GM12878 (cell line): ENCODE measurements around the gene SLC47A2. TPM values are rescaled to one million over a fixed set of nuclear protein-coding genes. Genes with fewer than 3 reads are reported as not detected.

Experiments used
- ATAC-seq: fragments of 200-7000 bp; cut with Tn5 transposase; 3 replicates; pipeline ENCODE4 v1.9.1; 2020; ENCODE audit warnings: mild to moderate bottlenecking, moderate library complexity
- BruUV-seq: library from RNA; stranded (reverse); fragments of 400-500 nt; replicated peaks from 2 replicates; lab custom pipeline; 2021; lab: Mats Ljungman, UMichigan
- CTCF ChIA-PET: fragments of 300-600 bp; sonication (Branson Sonifier 250); formaldehyde crosslinking; extraction: SDS; loops from one replicate; lab custom pipeline; 2021; ENCODE audit warnings: inconsistent platforms; lab: Yijun Ruan, JAX
- POLR2A ChIA-PET: fragments of 350-600 bp; formaldehyde crosslinking; extraction: SDS; loops from one replicate; lab custom pipeline; 2021; ENCODE audit warnings: inconsistent platforms; lab: Charles Lee
- RAD21 ChIA-PET: fragments of 300-600 bp; sonication (Branson Sonifier 250); formaldehyde crosslinking; loops from one replicate; lab custom pipeline; 2023; ENCODE audit warnings: antibody characterized with exemption; ENCODE audit not compliant: unreplicated experiment; lab: Charles Lee
- SMC1A ChIA-PET: fragments of 300-600 bp; sonication (Branson Sonifier 250); formaldehyde crosslinking; loops from one replicate; lab custom pipeline; 2023; ENCODE audit not compliant: unreplicated experiment, uncharacterized antibody; lab: Charles Lee
- DNase-seq: peaks from one replicate; pipeline ENCODE4 v3.0.0-alpha.2; 2011; ENCODE audit warnings: low read depth, low spot score
- FAIRE-seq: peaks from 3 replicates; lab custom pipeline; 2011; peaks lifted over from hg19 to GRCh38; lab: Jason Lieb, UNC
- H2AFZ ChIP-seq: 2 replicates; pipeline ENCODE4 v1.6.0; 2011; ENCODE audit warnings: low read depth, low read length, control low read depth; ENCODE audit not compliant: control insufficient read depth
- H3K27ac ChIP-seq: 2 replicates; pipeline ENCODE4 v1.5.1; 2011; ENCODE audit warnings: control low read depth; ENCODE audit not compliant: control insufficient read depth, insufficient read depth
- H3K27me3 ChIP-seq, 2 experiments: replicated peaks in 1 of 2; 2 replicates each; pipeline versions ENCODE4 v1.6.0 to v1.6.1; 2011; ENCODE audit warnings: low read length in 1 of 2; ENCODE audit not compliant: control insufficient read depth in 2 of 2, insufficient read depth in 2 of 2
- H3K36me3 ChIP-seq, 2 experiments: 2 replicates each; pipeline ENCODE4 v1.5.1; 2011; ENCODE audit warnings: low read length in 1 of 2; ENCODE audit not compliant: control insufficient read depth in 2 of 2, insufficient read depth in 2 of 2
- H3K4me1 ChIP-seq: 2 replicates; pipeline ENCODE4 v1.6.1; 2011; ENCODE audit warnings: mild to moderate bottlenecking, low read length, moderate library complexity, mixed read lengths; ENCODE audit not compliant: control insufficient read depth, insufficient read depth
- H3K4me2 ChIP-seq: 2 replicates; pipeline ENCODE4 v1.6.0; 2011; ENCODE audit warnings: control low read depth; ENCODE audit not compliant: control insufficient read depth, insufficient read depth
- H3K4me3 ChIP-seq: fragments of 200-600 bp; sonication (generic); 2 replicates; pipeline ENCODE4 v1.5.1; 2016
- H3K79me2 ChIP-seq: 2 replicates; pipeline ENCODE4 v1.6.0; 2011; ENCODE audit warnings: low read length; ENCODE audit not compliant: control insufficient read depth, insufficient read depth
- H3K9ac ChIP-seq: 2 replicates; pipeline ENCODE4 v1.8.0; 2011; ENCODE audit warnings: low read length, control low read depth, mixed read lengths; ENCODE audit not compliant: control insufficient read depth, insufficient read depth
- H3K9me3 ChIP-seq: replicated peaks from 3 replicates; pipeline ENCODE4 v1.5.1; 2011; ENCODE audit warnings: mild to moderate bottlenecking, low read length; ENCODE audit not compliant: control insufficient read depth, insufficient read depth
- H4K20me1 ChIP-seq: 2 replicates; pipeline ENCODE4 v1.6.0; 2011; ENCODE audit not compliant: control insufficient read depth, insufficient read depth
- CTCF ChIP-seq, 3 experiments: IDR thresholded peaks in 2 of 3; conservative IDR thresholded peaks in 1 of 3; 2 replicates each; pipeline ENCODE4 v1.5.1; 2011; ENCODE audit warnings: low read depth in 3 of 3, low read length in 3 of 3, mild to moderate bottlenecking in 3 of 3, control low read depth in 2 of 3, moderate library complexity in 2 of 3, inconsistent platforms in 1 of 3, mixed read lengths in 1 of 3; ENCODE audit not compliant: control insufficient read depth in 2 of 3, insufficient read depth in 1 of 3; ENCODE audit errors: extremely low read depth in 1 of 3
- NR2F1 ChIP-seq: fragments of 450-650 bp; conservative IDR thresholded peaks from 2 replicates; pipeline ENCODE4 v1.6.1; 2017; ENCODE audit warnings: mild to moderate bottlenecking
- SIX5 ChIP-seq: IDR thresholded peaks from 2 replicates; pipeline ENCODE4 v1.6.1; 2011; ENCODE audit warnings: mild to moderate bottlenecking, low read depth, low read length, moderate library complexity; ENCODE audit not compliant: severe bottlenecking
- WGBS: methylation state at CpG from one replicate; pipeline ENCODE4 v1.1.6; 2016; ENCODE audit warnings: low lambda C conversion rate; ENCODE audit not compliant: insufficient replicate concordance, insufficient coverage; ENCODE audit errors: missing lambda C conversion rate; 5-methylcytosine and 5-hydroxymethylcytosine counted together
- in situ Hi-C: fragments of 300-500 bp; cut with MboI; formaldehyde crosslinking; loops from 9 replicates; pipeline ENCODE4 v1.14.3; 2018; ENCODE audit warnings: mixed read lengths
- intact Hi-C: fragments of 100-400 bp; cut with micrococcal nuclease; formaldehyde crosslinking; loops from one replicate; pipeline ENCODE4 v1.14.2; 2022; ENCODE audit not compliant: unreplicated experiment
- polyA plus RNA-seq, 11 experiments: library from polyadenylated mRNA; depleted of rRNA in 4 of 11; unstranded in 6 of 11; stranded (reverse) in 5 of 11; fragments of >200 nt; fragmentation: Nextera tagmentation in 4 of 11; fragmentation: Illumina TruSeq in 1 of 11; extraction: Ambion mirVana in 4 of 11; extraction: Trizol in 1 of 11; gene quantifications; 1 replicate in 1 of 11; 2 replicates in 10 of 11; pipeline versions ENCODE4 v1.2.1 to v1.2.3, GENCODE V29; 2011 to 2016; ENCODE audit warnings: inconsistent platforms in 2 of 11, missing spikeins in 2 of 11, low read depth in 1 of 11
- total RNA-seq, 4 experiments: library from RNA; depleted of rRNA in 3 of 4; stranded (reverse); fragments of >200 nt in 3 of 4; fragmentation: Illumina TruSeq in 1 of 4; extraction: Trizol in 1 of 4; gene quantifications; 2 replicates each; pipeline versions ENCODE4 v1.2.1 to v1.2.3, GENCODE V29; 2013 to 2021
- TF ChIP-seq, protein P1 (sequence below): fragments of 450-650 bp; IDR thresholded peaks from 2 replicates; pipeline ENCODE4 v1.6.1; 2014; ENCODE audit warnings: mild to moderate bottlenecking

The SLC47A2 gene
- total and polyA plus RNA-seq, 10 of the 15 experiments (the other 5 are each of a cell fraction or from before 2014, with no cell fraction given), result not detected

DNA sequence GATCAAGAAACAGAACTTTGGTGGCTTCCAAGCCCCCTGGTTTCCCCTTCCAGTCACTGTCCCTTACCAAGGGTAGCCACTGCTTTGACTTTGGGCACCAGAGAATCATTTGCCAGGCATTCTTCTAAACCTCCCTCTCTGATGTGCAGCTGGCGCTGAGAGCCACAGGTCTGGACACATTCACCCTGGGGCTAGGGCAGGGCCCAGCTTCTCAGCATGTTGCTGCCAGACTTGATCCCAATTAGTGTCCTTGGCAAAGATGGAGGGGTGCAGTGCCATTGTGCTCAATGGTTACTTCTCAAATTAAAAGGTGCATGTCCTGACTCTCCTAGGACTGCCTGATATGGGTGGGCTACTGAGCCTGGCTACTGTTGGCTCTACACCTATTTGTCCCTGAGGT lies 7.6 kb upstream of the SLC47A2 start:
- TF ChIP-seq CTCF (IDR thresholded peaks at IDR 0.05 in 2 of 3, conservative IDR thresholded peaks at IDR 0.05 in 1 of 3; ENCODE audit: control insufficient read depth in 2 of 3, extremely low read depth in 1 of 3, insufficient read depth in 1 of 3, low read depth in 3 of 3, low read length in 3 of 3), result no peak
- TF ChIP-seq NR2F1, result no peak
- TF ChIP-seq SIX5, result no peak
- TF ChIP-seq, protein P1, sequence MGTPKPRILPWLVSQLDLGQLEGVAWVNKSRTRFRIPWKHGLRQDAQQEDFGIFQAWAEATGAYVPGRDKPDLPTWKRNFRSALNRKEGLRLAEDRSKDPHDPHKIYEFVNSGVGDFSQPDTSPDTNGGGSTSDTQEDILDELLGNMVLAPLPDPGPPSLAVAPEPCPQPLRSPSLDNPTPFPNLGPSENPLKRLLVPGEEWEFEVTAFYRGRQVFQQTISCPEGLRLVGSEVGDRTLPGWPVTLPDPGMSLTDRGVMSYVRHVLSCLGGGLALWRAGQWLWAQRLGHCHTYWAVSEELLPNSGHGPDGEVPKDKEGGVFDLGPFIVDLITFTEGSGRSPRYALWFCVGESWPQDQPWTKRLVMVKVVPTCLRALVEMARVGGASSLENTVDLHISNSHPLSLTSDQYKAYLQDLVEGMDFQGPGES, result no peak
- 100% methylated on average over 1 of the region's 1 CpG for WGBS
- H3K4me3 ChIP-seq, result no peak overlapping the region
- SMC1A ChIA-PET, result no interaction called here
- H3K36me3 ChIP-seq, result no peaks in the 10 kb centered on the region
- RAD21 ChIA-PET, result no interaction called here
- FAIRE-seq, result no peak
- CTCF ChIA-PET, result no interaction called here
- H4K20me1 ChIP-seq, result no peaks in the 10 kb centered on the region
- in situ Hi-C loops (no loop called here), intact Hi-C loops (no loop called here)
- H2AFZ ChIP-seq, result no peak overlapping the region
- H3K9ac ChIP-seq, result no peak overlapping the region
- no peak overlapping the region for H3K27ac ChIP-seq
- no peaks in the 10 kb centered on the region for H3K4me1 ChIP-seq
- no peaks in the 10 kb centered on the region for H3K79me2 ChIP-seq
- H3K27me3 ChIP-seq, result peaks cover 0 to 2% of the 10 kb centered on the region in 2 experiments; a peak in 1 of 4 replicates
- BruUV-seq, result no TSS peak
- H3K9me3 ChIP-seq, result no peaks in the 10 kb centered on the region
- ATAC-seq, result no peak
- no peak for DNase-seq
- POLR2A ChIA-PET, result no interaction called here
- H3K4me2 ChIP-seq, result peak overlapping the region; percentile 12; the same call in 1 of the 2 replicates
